A549 treated with CORT108297 at 1 μM for 4 hours (cell line): ENCODE results near the gene USHBP1. TPM values are rescaled to one million over a fixed set of nuclear protein-coding genes. Genes with fewer than 3 reads are reported as not detected.

Experiments
- total RNA-seq: library from RNA; stranded (reverse); fragments of 200-300 nt; extraction: Qiagen RNA extraction; gene quantifications from 5 replicates; pipeline ENCODE4 v1.2.3, GENCODE V29; 2022

USHBP1 gene, protein sequence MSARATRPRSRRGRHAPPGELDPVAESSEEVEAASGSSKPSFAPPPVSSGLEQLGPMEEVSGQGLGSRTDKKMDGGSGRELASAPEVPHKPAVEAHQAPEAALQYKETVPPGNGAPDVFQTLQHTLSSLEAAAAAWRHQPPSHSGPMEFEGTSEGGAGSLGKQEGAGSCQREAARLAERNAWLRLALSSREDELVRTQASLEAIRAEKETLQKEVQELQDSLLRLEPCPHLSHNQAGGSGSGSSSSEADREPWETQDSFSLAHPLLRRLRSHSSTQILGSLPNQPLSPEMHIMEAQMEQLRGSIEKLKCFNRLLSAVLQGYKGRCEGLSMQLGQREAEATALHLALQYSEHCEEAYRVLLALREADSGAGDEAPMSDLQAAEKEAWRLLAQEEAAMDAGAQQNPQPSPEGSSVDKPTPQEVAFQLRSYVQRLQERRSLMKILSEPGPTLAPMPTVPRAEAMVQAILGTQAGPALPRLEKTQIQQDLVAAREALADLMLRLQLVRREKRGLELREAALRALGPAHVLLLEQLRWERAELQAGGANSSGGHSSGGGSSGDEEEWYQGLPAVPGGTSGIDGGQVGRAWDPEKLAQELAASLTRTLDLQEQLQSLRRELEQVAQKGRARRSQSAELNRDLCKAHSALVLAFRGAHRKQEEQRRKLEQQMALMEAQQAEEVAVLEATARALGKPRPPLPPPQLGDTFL
- 0.02 to 0.05 TPM in 2 of 5 replicates, not detected in the others for total RNA-seq

DNA sequence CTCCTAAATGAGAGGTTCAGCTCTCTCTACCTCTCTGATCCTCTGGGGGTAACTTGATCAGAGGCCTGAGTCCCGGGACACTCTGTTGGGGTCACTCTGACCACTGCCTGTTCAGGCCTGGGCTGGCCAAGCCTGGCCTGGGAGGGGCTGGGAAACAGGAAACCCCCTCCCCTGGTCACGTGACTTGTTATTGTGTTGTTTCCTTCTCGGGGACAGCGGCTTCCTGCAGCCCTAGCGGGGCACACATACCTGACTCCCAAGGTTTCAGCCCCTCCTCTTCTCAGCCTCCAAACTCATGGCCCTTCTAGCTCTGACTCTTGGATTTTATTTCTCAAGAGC is at the start of gene USHBP1:
USHBP1 (minus strand) TSS at position 105 of the 339 bp plus-strand sequence. CDS start 446 bp downstream, outside the sequence.

DNA sequence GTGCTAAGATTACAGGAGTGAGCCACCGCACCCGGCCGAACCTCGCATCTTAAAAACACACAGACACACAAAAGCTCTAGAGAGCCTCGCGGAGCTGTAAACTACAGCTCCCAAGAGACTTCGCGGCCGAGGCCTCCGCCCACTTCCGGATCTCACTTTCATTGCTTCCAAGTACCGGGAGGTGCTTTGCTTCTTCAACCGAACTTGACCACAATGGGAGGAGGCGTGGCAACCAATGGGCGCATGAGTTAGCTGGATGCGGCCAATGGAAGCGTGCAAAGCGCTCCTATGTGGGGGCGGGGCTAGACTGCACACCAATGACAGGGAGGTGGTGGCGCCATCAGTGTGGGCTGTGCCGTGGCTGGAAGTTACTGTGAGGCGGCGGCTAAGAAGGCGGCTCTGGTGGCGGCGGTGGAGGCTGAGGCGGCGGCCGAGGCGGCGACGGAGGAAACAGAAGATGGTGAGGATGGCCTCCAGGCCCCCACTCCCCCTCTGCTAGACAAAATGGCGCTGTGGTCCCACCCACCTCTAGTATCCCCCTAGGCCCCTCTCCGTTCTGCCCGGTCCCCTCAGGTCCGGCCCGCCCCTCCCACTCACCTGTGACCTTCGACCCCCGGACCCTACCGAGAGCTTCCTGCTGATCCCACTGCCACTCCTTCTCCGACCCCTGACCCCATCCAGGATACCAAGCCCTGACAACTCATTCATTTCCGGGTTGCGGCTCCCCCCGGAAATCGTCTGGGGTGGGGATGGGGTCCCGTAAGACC is 44.8 kb upstream of the USHBP1 start, which contains the start of gene DDA1:
DDA1 (plus strand) TSS at position 366 of the 767 bp plus-strand sequence; CDS start at position 458, 92 bp downstream.

DNA sequence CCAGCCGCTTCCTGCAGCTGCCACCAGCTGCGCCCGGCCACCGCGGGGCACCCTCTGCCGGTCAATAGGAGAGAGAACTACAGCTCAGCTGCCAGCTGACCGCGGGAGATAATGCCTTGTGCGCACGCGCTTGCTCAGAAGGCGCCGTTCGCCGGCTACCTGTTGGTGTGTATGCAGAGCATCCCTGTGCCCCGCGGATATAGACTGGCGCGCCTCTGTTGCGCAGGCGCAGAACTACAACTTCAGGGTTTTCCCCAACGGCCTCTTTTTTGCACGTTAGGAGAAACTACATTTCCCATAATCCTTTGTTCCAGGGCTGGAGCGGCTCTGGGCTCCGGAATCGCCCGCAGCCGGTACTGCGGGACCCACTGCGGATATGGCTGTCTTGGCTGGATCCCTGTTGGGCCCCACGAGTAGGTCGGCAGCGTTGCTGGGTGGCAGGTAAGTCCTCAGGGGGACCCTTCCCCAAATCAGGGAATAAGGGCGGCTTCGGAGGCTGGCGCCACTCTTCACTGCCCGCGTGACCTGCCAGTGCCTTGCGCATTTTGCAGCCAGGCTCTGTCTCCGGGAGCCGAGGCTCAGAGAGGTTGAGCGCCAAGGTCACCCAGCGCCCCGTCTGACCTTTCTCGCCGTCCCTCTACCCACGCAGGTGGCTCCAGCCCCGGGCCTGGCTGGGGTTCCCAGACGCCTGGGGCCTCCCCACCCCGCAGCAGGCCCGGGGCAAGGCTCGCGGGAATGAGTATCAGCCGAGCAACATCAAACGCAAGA is 41.2 kb upstream of the USHBP1 start, which contains the start of gene MRPL34:
MRPL34 (plus strand) TSS at position 356 of the 768 bp plus-strand sequence; CDS start at position 377, 21 bp downstream.

DNA sequence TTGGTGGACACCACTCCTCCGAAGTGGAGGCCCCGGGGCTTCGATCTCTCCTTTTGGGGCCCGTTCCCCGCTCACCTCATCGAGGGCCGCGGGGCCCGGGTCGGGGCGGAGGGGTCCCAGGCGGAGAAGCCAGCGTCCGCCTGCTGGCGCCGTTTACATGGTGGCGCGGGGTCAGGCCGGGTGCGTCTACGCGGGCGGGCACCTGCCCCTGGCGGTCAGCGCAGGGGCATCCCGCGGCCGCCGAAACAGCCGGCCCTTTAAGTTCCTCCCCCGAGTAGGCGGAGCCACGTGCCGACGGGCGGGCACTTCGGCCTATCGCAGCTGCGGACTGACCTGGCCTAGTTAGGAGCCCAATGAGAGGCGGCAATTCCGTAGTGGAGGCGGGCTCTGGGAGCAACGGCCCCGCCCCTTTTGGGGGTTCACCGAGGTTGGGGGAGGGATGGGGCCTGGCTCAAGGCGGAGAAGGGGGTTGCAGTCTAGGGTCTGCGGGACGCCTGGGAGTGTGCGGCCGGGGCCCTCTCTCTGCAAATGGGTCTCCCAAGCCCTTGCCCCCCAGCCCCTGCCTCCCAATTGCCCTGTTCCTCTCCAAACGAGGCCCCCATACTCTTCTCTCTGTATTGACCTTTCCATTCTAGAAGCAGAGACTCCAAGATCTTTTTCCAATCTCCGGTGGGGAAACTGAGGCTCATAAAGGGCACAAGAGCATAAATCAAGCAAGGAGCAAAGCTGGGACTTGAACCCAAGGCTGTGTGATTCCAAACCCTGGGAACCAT is 38.8 kb upstream of the USHBP1 start, which contains the start of gene ABHD8:
ABHD8 (minus strand) TSS at position 259 of the 773 bp plus-strand sequence. CDS start 1,809 bp downstream, outside the sequence.

DNA sequence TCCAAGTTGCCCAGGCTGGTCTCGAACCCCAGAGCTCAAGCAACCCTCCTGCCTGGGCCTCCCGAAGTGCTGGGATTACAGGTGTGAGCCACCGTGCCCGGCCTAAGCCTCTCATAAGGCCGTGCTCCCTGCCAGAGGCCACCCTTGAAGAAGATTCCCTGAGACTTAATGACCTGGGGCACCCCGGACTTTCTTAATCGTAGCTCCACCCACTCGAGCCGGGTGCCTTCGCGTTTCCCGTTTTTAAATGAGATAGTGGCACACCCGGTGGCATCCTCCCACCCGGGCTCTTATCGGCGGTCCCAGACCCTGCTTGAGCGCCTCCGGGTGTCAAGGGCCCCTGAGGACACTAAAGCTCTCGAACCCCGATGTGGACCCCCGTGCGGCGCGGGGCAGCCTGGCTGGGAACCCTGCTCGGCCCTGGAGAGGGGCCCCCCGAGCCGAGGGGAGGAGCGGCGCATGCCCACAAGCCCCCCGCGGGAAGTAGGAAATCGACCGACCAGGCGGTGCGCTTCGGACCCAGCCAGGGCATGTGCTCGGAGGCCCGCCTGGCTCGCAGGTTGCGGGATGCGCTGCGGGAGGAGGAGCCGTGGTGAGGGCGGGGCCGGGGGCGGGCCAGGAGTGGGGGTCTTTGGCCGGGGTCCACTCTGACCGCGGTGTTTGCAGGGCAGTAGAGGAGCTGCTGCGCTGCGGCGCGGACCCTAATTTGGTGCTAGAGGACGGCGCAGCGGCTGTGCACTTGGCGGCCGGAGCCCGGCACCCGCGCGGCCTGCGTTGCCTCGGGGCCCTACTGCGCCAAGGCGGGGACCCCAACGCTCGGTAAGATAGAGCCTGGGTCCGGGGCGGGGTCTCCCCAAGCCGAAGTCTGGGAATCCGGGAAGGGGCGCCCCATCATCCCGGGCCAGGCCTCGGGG is 17.1 kb upstream of the USHBP1 start, which contains the start of gene ANKLE1:
ANKLE1 (plus strand) TSS at position 511 of the 914 bp plus-strand sequence; CDS start at position 531, 20 bp downstream.

DNA sequence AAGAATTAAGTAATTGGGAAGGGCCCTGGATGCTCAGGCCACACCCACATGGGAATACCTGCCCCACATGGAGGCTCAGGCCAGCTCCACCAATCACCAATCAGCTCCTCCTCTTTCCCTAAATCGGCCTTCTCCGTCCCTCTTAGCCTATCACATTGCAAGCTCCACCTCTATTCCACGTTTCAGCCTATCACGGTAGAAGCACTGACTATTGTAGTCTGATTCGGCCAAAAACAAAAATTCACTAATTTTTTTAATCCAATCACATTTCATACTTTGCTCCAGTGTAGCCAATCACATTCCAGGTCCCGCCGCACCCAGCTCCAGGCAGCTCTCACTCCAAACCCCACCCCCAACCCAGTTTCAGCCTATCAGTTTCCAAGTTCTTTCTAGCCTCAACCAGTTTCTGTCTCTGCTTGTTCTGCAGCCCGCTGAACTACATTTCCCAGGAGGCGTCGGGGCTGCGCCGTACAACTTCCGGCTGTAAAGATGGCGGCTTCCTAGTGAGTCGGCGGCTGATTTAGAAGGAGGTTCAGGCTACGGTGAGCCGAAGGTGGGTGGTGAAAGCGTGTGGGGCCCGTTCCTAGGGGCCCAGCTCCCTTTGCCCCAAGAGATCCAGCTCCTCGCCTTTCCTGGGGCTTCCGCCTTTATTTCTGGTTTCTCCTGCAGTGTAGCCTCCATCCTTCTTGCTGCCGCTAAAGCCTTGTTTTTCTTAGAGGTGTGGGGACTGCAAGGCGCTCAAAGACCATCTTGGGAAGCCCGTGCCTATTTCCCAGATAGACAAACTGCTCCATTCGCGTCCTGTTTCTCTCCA is 2.6 kb upstream of the USHBP1 start, which contains the start of gene BABAM1:
BABAM1 (plus strand) TSS at position 469 of the 814 bp plus-strand sequence. CDS start 1,364 bp downstream, outside the sequence.

DNA sequence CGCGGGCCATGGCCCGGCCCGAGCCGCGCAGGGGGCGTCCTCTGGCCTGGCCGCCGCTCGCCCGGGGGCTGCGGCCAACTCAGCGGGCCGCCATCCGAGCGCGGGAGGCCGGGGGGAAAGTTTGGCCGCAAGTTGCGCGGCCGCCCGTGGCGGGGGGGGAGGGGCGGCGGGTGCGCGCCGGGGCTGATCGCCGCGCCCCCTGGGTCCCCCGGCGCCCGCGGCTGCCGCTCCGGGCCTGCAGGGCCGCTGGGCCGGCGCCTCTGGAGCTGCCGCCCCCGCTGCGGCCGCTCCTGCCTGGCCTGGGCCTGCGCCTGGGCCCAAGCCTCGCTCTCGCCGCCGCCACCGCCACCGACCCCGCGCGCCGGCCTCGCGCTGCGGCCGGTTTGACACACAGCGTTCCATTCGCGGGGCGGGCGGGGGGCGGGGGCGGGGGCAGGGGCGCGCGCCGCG is 19.0 kb downstream of the USHBP1 start, which contains the start of gene NR2F6:
NR2F6 (minus strand) TSS at position 385 of the 450 bp plus-strand sequence. CDS start 699 bp downstream, outside the sequence.

DNA sequence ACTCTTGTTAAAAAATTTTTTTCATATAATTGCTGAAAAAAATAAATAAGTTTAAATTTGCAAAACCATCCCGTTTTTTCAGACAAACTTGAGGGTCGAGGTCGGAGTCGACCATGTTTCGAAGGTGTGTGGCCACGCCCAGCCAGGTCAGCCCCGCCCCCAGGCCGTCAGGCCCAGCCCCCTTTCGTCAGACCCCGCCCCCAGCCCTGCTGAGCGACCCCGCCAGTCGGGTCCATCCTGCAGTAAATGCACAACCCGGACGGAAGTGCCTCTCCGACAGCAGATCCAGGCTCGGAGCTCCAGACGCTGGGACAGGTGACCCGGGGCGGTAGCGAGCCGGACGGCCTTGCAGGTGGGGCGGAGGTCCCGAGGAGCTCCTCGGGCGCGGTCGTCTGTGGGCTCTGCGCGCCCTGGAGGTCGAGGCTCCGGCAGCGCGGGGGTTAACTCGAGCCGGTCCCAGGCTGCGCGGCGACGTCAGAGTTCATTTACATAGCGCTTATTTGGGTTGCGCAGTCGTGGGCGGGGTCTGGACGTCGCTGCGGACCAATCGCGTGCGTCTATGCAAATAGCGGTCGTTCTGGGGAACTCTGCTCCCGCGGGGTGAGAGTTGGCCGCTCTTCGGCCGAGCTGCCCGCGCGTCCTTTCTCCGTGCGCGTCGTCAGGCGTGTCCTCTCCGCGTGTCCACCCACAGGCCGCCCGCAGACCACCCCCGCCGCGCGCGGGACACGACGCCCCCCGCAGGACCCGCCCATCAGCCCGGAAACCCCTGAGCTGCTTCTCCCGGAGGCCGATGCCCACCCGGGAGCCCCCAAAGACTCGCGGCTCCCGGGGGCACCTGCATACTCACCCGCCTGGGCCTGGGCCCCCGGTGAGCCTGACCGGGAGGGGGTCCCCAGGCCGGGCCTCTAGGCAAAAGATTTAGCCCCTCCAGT is 38.3 kb downstream of the USHBP1 start, which contains the start of gene OCEL1:
OCEL1 (plus strand) TSS at position 225 of the 932 bp plus-strand sequence; CDS start at position 247, 22 bp downstream.

DNA sequence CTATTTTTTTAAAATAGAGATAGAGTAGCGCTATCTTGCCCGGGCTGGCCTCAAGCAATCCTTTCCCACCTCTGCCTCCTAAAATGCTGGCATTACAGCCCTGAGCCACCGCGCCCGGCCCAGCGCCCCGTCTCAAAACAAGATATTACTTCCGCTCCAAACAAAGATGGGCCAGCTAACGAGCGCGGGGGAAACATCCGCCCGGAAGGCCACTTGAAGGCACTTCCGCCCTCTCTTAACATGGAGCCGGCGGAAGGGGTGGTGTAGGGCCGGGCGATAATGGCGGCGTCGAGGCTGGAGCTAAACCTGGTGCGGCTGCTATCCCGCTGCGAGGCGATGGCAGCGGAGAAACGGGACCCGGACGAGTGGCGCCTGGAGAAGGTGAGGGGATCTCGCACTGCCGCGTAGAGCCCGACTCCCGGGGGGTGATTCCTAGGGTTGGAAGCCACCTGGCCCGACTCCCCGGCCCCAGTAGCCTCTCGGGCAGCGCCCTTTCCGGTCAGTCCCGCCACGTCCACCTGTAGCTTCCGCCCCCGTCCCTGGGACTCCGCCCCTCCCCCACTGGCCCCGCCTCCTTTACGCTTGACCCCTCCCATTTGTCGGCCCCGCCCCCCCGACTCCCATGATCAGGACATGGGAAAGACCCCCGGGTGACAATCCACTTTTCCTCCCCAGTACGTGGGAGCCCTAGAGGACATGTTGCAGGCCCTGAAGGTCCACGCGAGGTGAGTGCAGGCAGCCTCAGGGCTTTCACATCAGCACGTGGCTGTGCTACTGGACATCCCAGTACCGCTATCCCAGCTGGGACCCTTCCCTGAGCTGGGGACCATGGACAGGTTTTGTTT is 49.2 kb downstream of the USHBP1 start, which contains the start of gene USE1:
USE1 (plus strand) TSS at position 231 of the 845 bp plus-strand sequence; CDS start at position 280, 49 bp downstream.

Other genes with a start within 250 kb of the USHBP1 start
- 0.08 to 0.23 TPM in 2 of 5 replicates, not detected in the others for gene CPAMD8, start 237.9 kb downstream of the USHBP1 start, total RNA-seq
- 12.8 to 16.9 TPM (median 15.0 TPM) in 5 replicates for gene HAUS8, start 189.3 kb downstream of the USHBP1 start, total RNA-seq
- 30.1 to 37.4 TPM (median 33.9 TPM) in 5 replicates for gene MYO9B, start 189.0 kb downstream of the USHBP1 start, total RNA-seq
- 13.4 to 16.6 TPM (median 15.8 TPM) in 5 replicates for gene USE1, start 49.4 kb downstream of the USHBP1 start, total RNA-seq
- 10.5 to 11.7 TPM (median 11.3 TPM) in 5 replicates for gene OCEL1, start 38.5 kb downstream of the USHBP1 start, total RNA-seq
- gene NR2F6, start 18.8 kb downstream of the USHBP1 start, total RNA-seq: 28.0 to 66.4 TPM (median 59.8 TPM) in 5 replicates
- gene BABAM1, start 2.7 kb upstream of the USHBP1 start, total RNA-seq: 61.0 to 66.7 TPM (median 63.8 TPM) in 5 replicates
- gene ANKLE1, start 17.2 kb upstream of the USHBP1 start, total RNA-seq: 0.28 to 0.88 TPM (median 0.62 TPM) in 5 replicates
- 2.2 to 3.9 TPM (median 3.5 TPM) in 5 replicates for gene ABHD8, start 38.7 kb upstream of the USHBP1 start, total RNA-seq
- gene MRPL34, start 41.1 kb upstream of the USHBP1 start, total RNA-seq: 57.9 to 102 TPM (median 92.7 TPM) in 5 replicates
- 62.0 to 70.1 TPM (median 65.9 TPM) in 5 replicates for gene DDA1, start 44.8 kb upstream of the USHBP1 start, total RNA-seq
- gene ANO8, start 70.1 kb upstream of the USHBP1 start, total RNA-seq: 2.5 to 5.1 TPM (median 4.4 TPM) in 5 replicates
- gene GTPBP3, start 72.8 kb upstream of the USHBP1 start, total RNA-seq: 16.8 to 24.6 TPM (median 22.4 TPM) in 5 replicates
- not detected in 5 replicates for gene PLVAP, start 112.6 kb upstream of the USHBP1 start, total RNA-seq
- not detected in 5 replicates for gene CCDC194, start 129.5 kb upstream of the USHBP1 start, total RNA-seq
- 0.13 to 0.43 TPM in 2 of 5 replicates, not detected in the others for gene BST2, start 140.9 kb upstream of the USHBP1 start, total RNA-seq
- gene MVB12A, start 155.3 kb upstream of the USHBP1 start, total RNA-seq: 31.0 to 44.1 TPM (median 43.6 TPM) in 5 replicates
- gene TMEM221, start 183.9 kb upstream of the USHBP1 start, total RNA-seq: 0.58 to 1.1 TPM (median 0.84 TPM) in 5 replicates
- gene NXNL1, start 196.2 kb upstream of the USHBP1 start, total RNA-seq: not detected in 5 replicates
- gene SLC27A1, start 205.8 kb upstream of the USHBP1 start, total RNA-seq: 2.2 to 3.5 TPM (median 3.0 TPM) in 5 replicates
- gene PGLS, start 246.9 kb upstream of the USHBP1 start, total RNA-seq: 46.3 to 80.6 TPM (median 76.2 TPM) in 5 replicates